ENCODE results near the gene NTN4. TPM values are rescaled to one million over a fixed set of nuclear protein-coding genes. Genes with fewer than 3 reads are reported as not detected.

Gene NTN4
- total RNA-seq, 2 donors from 2014 or later: 72.3 to 79.2 TPM

GRCh38 chr12:95731519-95731958, 59.0 kb downstream of the NTN4 start:
- no peaks in the 10 kb centered on the region for H3K27me3 ChIP-seq (replicated peaks; ENCODE audit: insufficient read depth)
- peak overlapping the region; percentile 68 to 80 for H3K27ac ChIP-seq
- no peak for TF ChIP-seq CTCF (IDR thresholded peaks at IDR 0.05)
- no peaks in the 10 kb centered on the region for H3K36me3 ChIP-seq
- ATAC-seq (ENCODE audit: insufficient number of reproducible peaks, low FRiP score, low read depth) (no peak), DNase-seq (ENCODE audit: low spot score) (no peak)
- no peaks in the 10 kb centered on the region for H3K9me3 ChIP-seq
- H3K4me3 ChIP-seq: no peak overlapping the region
- H3K4me1 ChIP-seq (ENCODE audit: control insufficient read depth in 1 of 2, low read depth in 2 of 2): peaks cover 20 to 59% of the 10 kb centered on the region in 2 donors

GRCh38 chr12:95730457-95730856, 60.1 kb downstream of the NTN4 start:
- no peak overlapping the region for H3K4me3 ChIP-seq
- ATAC-seq (ENCODE audit: insufficient number of reproducible peaks, low FRiP score, low read depth) (no peak), DNase-seq (ENCODE audit: low spot score) (no peak)
- no peaks in the 10 kb centered on the region for H3K27me3 ChIP-seq (replicated peaks; ENCODE audit: insufficient read depth)
- H3K9me3 ChIP-seq: no peaks in the 10 kb centered on the region
- H3K36me3 ChIP-seq: no peaks in the 10 kb centered on the region
- peak overlapping the region; percentile 68 to 80 for H3K27ac ChIP-seq
- no peak for TF ChIP-seq CTCF (IDR thresholded peaks at IDR 0.05)
- H3K4me1 ChIP-seq (ENCODE audit: control insufficient read depth in 1 of 2, low read depth in 2 of 2): peaks cover 20 to 50% of the 10 kb centered on the region in 2 donors

GRCh38 chr12:95726903-95727302, 63.7 kb downstream of the NTN4 start:
- no peak for ATAC-seq (ENCODE audit: insufficient number of reproducible peaks, low FRiP score, low read depth)
- no peak for DNase-seq (ENCODE audit: low spot score)
- Histone ChIP-seq H3K4me3 (no peak overlapping the region), H3K36me3 (no peaks in the 10 kb centered on the region), H3K4me1 (ENCODE audit: control insufficient read depth in 1 of 2, low read depth in 2 of 2) (peaks cover 4 to 36% of the 10 kb centered on the region in 2 donors), H3K27me3 (replicated peaks; ENCODE audit: insufficient read depth) (no peaks in the 10 kb centered on the region), H3K27ac (no peak overlapping the region), H3K9me3 (no peaks in the 10 kb centered on the region)
- no peak for TF ChIP-seq CTCF (IDR thresholded peaks at IDR 0.05)

- Histone ChIP-seq H3K27me3 (replicated peaks; ENCODE audit: insufficient read depth) (no peaks in the 10 kb centered on the region), H3K9me3 (no peaks in the 10 kb centered on the region), H3K4me1 (ENCODE audit: control insufficient read depth in 1 of 2, low read depth in 2 of 2) (peaks cover 8 to 30% of the 10 kb centered on the region in 2 donors), H3K4me3 (no peak overlapping the region), H3K36me3 (no peaks in the 10 kb centered on the region), H3K27ac (no peak overlapping the region)
- no peak for ATAC-seq (ENCODE audit: insufficient number of reproducible peaks, low FRiP score, low read depth)
- DNase-seq (ENCODE audit: low spot score): no peak
- TF ChIP-seq CTCF (IDR thresholded peaks at IDR 0.05): no peak
Measured at GRCh38 chr12:95724767-95725166, 65.8 kb downstream of the NTN4 start.

- H3K9me3 ChIP-seq: no peaks in the 10 kb centered on the region
- DNase-seq (ENCODE audit: low spot score): no peak
- no peak for TF ChIP-seq CTCF (IDR thresholded peaks at IDR 0.05)
- no peak overlapping the region for H3K27ac ChIP-seq
- H3K4me3 ChIP-seq: no peak overlapping the region
- H3K27me3 ChIP-seq (replicated peaks; ENCODE audit: insufficient read depth): no peaks in the 10 kb centered on the region
- no peak for ATAC-seq (ENCODE audit: insufficient number of reproducible peaks, low FRiP score, low read depth)
- no peaks in the 10 kb centered on the region for H3K36me3 ChIP-seq
- H3K4me1 ChIP-seq (ENCODE audit: control insufficient read depth in 1 of 2, low read depth in 2 of 2): peaks cover 10 to 36% of the 10 kb centered on the region in 2 donors
Measured at GRCh38 chr12:95723693-95724384, 66.7 kb downstream of the NTN4 start.

All from thoracic aorta (tissue), 2 donors.